ENCODE results near the gene EPHB1.

EPHB1 gene

GRCh38 chr3:134931045-134931785, 136.2 kb downstream of the EPHB1 start:
- H3K9ac ChIP-seq (ENCODE audit: low read length): no peak overlapping the region
- 68% methylated on average over 5 of the region's 5 CpGs for WGBS
- no peak overlapping the region for H4K8ac ChIP-seq (ENCODE audit: low read length)
- no peak overlapping the region for H3K23ac ChIP-seq (ENCODE audit: low read length in 2 of 2)
- no peak overlapping the region for H3K4ac ChIP-seq (ENCODE audit: low read depth in 1 of 2, low read length in 2 of 2)
- no peaks in the 10 kb centered on the region for H3K36me3 ChIP-seq (ENCODE audit: control insufficient read depth in 1 of 2, insufficient read depth in 2 of 2, low read depth in 1 of 2, low read length in 2 of 2)
- no peak overlapping the region for H3K14ac ChIP-seq (ENCODE audit: low read length in 2 of 2)
- H2BK12ac ChIP-seq (ENCODE audit: low read length in 2 of 2): no peak overlapping the region
- no peak overlapping the region for H2BK15ac ChIP-seq (ENCODE audit: low read depth, poor library complexity, severe bottlenecking)
- no peaks in the 10 kb centered on the region for H3K9me3 ChIP-seq (ENCODE audit: control insufficient read depth, low read length)
- H3K27ac ChIP-seq (ENCODE audit: low read length, poor library complexity, severe bottlenecking): no peak overlapping the region
- H4K91ac ChIP-seq (ENCODE audit: low read length): no peak overlapping the region
- no peaks in the 10 kb centered on the region for H3K4me1 ChIP-seq (ENCODE audit: control insufficient read depth, insufficient read depth, low read depth, low read length)
- no peak overlapping the region for H2BK120ac ChIP-seq (ENCODE audit: low read depth, low read length)
- H3K79me1 ChIP-seq (replicated peaks; ENCODE audit: low read length, poor library complexity, severe bottlenecking): no peaks in the 10 kb centered on the region
- H3K4me2 ChIP-seq (ENCODE audit: low read length, poor library complexity, severe bottlenecking): no peak overlapping the region
- H2AFZ ChIP-seq (ENCODE audit: low read depth, low read length): no peak overlapping the region
- no peak overlapping the region for H3K18ac ChIP-seq (ENCODE audit: low read depth in 1 of 2, low read length in 2 of 2)
- DNase-seq: no peak
- H3K4me3 ChIP-seq (ENCODE audit: insufficient read depth in 1 of 2, low read depth in 1 of 2, low read length in 2 of 2): no peak overlapping the region
- H2BK5ac ChIP-seq (ENCODE audit: low read depth, low read length, poor library complexity, severe bottlenecking): no peak overlapping the region
- no peaks in the 10 kb centered on the region for H3K27me3 ChIP-seq (ENCODE audit: control insufficient read depth in 1 of 2, insufficient read depth in 1 of 2, low read length in 2 of 2)
- H2AK5ac ChIP-seq (ENCODE audit: low read length, severe bottlenecking): no peak overlapping the region

- H3K27ac ChIP-seq (ENCODE audit: low read length, poor library complexity, severe bottlenecking): no peak overlapping the region
- no peaks in the 10 kb centered on the region for H3K9me3 ChIP-seq (ENCODE audit: control insufficient read depth, low read length)
- no peak overlapping the region for H2AFZ ChIP-seq (ENCODE audit: low read depth, low read length)
- no peak overlapping the region for H2BK5ac ChIP-seq (ENCODE audit: low read depth, low read length, poor library complexity, severe bottlenecking)
- no peaks in the 10 kb centered on the region for H3K79me1 ChIP-seq (replicated peaks; ENCODE audit: low read length, poor library complexity, severe bottlenecking)
- 76% methylated on average over 6 of the region's 6 CpGs for WGBS
- DNase-seq: no peak
- no peak overlapping the region for H2BK120ac ChIP-seq (ENCODE audit: low read depth, low read length)
- H3K9ac ChIP-seq (ENCODE audit: low read length): no peak overlapping the region
- no peak overlapping the region for H2BK12ac ChIP-seq (ENCODE audit: low read length in 2 of 2)
- no peak overlapping the region for H4K91ac ChIP-seq (ENCODE audit: low read length)
- no peak overlapping the region for H4K8ac ChIP-seq (ENCODE audit: low read length)
- no peak overlapping the region for H2BK15ac ChIP-seq (ENCODE audit: low read depth, poor library complexity, severe bottlenecking)
- no peak overlapping the region for H3K4ac ChIP-seq (ENCODE audit: low read depth in 1 of 2, low read length in 2 of 2)
- no peaks in the 10 kb centered on the region for H3K27me3 ChIP-seq (ENCODE audit: control insufficient read depth in 1 of 2, insufficient read depth in 1 of 2, low read length in 2 of 2)
- no peaks in the 10 kb centered on the region for H3K36me3 ChIP-seq (ENCODE audit: control insufficient read depth in 1 of 2, insufficient read depth in 2 of 2, low read depth in 1 of 2, low read length in 2 of 2)
- no peak overlapping the region for H3K4me3 ChIP-seq (ENCODE audit: insufficient read depth in 1 of 2, low read depth in 1 of 2, low read length in 2 of 2)
- H3K14ac ChIP-seq (ENCODE audit: low read length in 2 of 2): no peak overlapping the region
- no peak overlapping the region for H3K4me2 ChIP-seq (ENCODE audit: low read length, poor library complexity, severe bottlenecking)
- no peak overlapping the region for H3K18ac ChIP-seq (ENCODE audit: low read depth in 1 of 2, low read length in 2 of 2)
- no peak overlapping the region for H2AK5ac ChIP-seq (ENCODE audit: low read length, severe bottlenecking)
- H3K23ac ChIP-seq (ENCODE audit: low read length in 2 of 2): no peak overlapping the region
- H3K4me1 ChIP-seq (ENCODE audit: control insufficient read depth, insufficient read depth, low read depth, low read length): no peaks in the 10 kb centered on the region
Observed at GRCh38 chr3:134932035-134932434, 137.0 kb downstream of the EPHB1 start.

- Histone ChIP-seq H3K4me3 (ENCODE audit: insufficient read depth in 1 of 2, low read depth in 1 of 2, low read length in 2 of 2) (no peak overlapping the region), H3K23ac (ENCODE audit: low read length in 2 of 2) (no peak overlapping the region), H3K4me1 (ENCODE audit: control insufficient read depth, insufficient read depth, low read depth, low read length) (no peaks in the 10 kb centered on the region), H3K79me1 (replicated peaks; ENCODE audit: low read length, poor library complexity, severe bottlenecking) (no peaks in the 10 kb centered on the region), H3K36me3 (ENCODE audit: control insufficient read depth in 1 of 2, insufficient read depth in 2 of 2, low read depth in 1 of 2, low read length in 2 of 2) (no peaks in the 10 kb centered on the region), H3K18ac (ENCODE audit: low read depth in 1 of 2, low read length in 2 of 2) (no peak overlapping the region), H3K4me2 (ENCODE audit: low read length, poor library complexity, severe bottlenecking) (no peak overlapping the region), H4K91ac (ENCODE audit: low read length) (no peak overlapping the region), H3K27me3 (ENCODE audit: control insufficient read depth in 1 of 2, insufficient read depth in 1 of 2, low read length in 2 of 2) (no peaks in the 10 kb centered on the region), H3K9ac (ENCODE audit: low read length) (no peak overlapping the region), H2BK120ac (ENCODE audit: low read depth, low read length) (no peak overlapping the region), H2AFZ (ENCODE audit: low read depth, low read length) (no peak overlapping the region), H2BK5ac (ENCODE audit: low read depth, low read length, poor library complexity, severe bottlenecking) (no peak overlapping the region), H3K14ac (ENCODE audit: low read length in 2 of 2) (no peak overlapping the region), H2BK12ac (ENCODE audit: low read length in 2 of 2) (no peak overlapping the region), H2AK5ac (ENCODE audit: low read length, severe bottlenecking) (no peak overlapping the region), H3K4ac (ENCODE audit: low read depth in 1 of 2, low read length in 2 of 2) (no peak overlapping the region), H3K27ac (ENCODE audit: low read length, poor library complexity, severe bottlenecking) (no peak overlapping the region), H2BK15ac (ENCODE audit: low read depth, poor library complexity, severe bottlenecking) (no peak overlapping the region), H4K8ac (ENCODE audit: low read length) (no peak overlapping the region), H3K9me3 (ENCODE audit: control insufficient read depth, low read length) (no peaks in the 10 kb centered on the region)
- 85% methylated on average over 4 of the region's 4 CpGs for WGBS
- DNase-seq: no peak
Observed at GRCh38 chr3:134933997-134934396, 138.9 kb downstream of the EPHB1 start.

- Histone ChIP-seq H3K18ac (ENCODE audit: low read depth in 1 of 2, low read length in 2 of 2) (no peak overlapping the region), H3K4ac (ENCODE audit: low read depth in 1 of 2, low read length in 2 of 2) (no peak overlapping the region), H3K79me1 (replicated peaks; ENCODE audit: low read length, poor library complexity, severe bottlenecking) (no peaks in the 10 kb centered on the region), H3K4me3 (ENCODE audit: insufficient read depth in 1 of 2, low read depth in 1 of 2, low read length in 2 of 2) (no peak overlapping the region), H3K23ac (ENCODE audit: low read length in 2 of 2) (no peak overlapping the region), H4K91ac (ENCODE audit: low read length) (no peak overlapping the region), H2AFZ (ENCODE audit: low read depth, low read length) (no peak overlapping the region), H3K36me3 (ENCODE audit: control insufficient read depth in 1 of 2, insufficient read depth in 2 of 2, low read depth in 1 of 2, low read length in 2 of 2) (no peaks in the 10 kb centered on the region), H3K27ac (ENCODE audit: low read length, poor library complexity, severe bottlenecking) (no peak overlapping the region), H3K14ac (ENCODE audit: low read length in 2 of 2) (no peak overlapping the region), H3K4me2 (ENCODE audit: low read length, poor library complexity, severe bottlenecking) (no peak overlapping the region), H2BK12ac (ENCODE audit: low read length in 2 of 2) (no peak overlapping the region), H3K27me3 (ENCODE audit: control insufficient read depth in 1 of 2, insufficient read depth in 1 of 2, low read length in 2 of 2) (no peaks in the 10 kb centered on the region), H3K9me3 (ENCODE audit: control insufficient read depth, low read length) (no peaks in the 10 kb centered on the region), H3K9ac (ENCODE audit: low read length) (no peak overlapping the region), H4K8ac (ENCODE audit: low read length) (no peak overlapping the region), H2BK5ac (ENCODE audit: low read depth, low read length, poor library complexity, severe bottlenecking) (no peak overlapping the region), H2AK5ac (ENCODE audit: low read length, severe bottlenecking) (no peak overlapping the region), H2BK15ac (ENCODE audit: low read depth, poor library complexity, severe bottlenecking) (no peak overlapping the region), H3K4me1 (ENCODE audit: control insufficient read depth, insufficient read depth, low read depth, low read length) (no peaks in the 10 kb centered on the region), H2BK120ac (ENCODE audit: low read depth, low read length) (no peak overlapping the region)
- WGBS: 49% methylated on average over 2 of the region's 2 CpGs
- DNase-seq: no peak
Observed at GRCh38 chr3:134934933-134935332, 139.9 kb downstream of the EPHB1 start.
